SU-DHL-6 (cell line): Measurements from ENCODE around the gene ZFP36L1.

Experiments used
- CTCF ChIP-seq: fragments of 200-600 bp; sonication (generic); IDR thresholded peaks from one replicate; pipeline ENCODE4 v1.5.1; 2017; ENCODE audit warnings: antibody characterized with exemption, mild to moderate bottlenecking, low read length, moderate library complexity; ENCODE audit not compliant: insufficient read depth, poor library complexity, severe bottlenecking
- EZH2phosphoT487 ChIP-seq: fragments of 200-600 bp; sonication (generic), shearing (Covaris generic); conservative IDR thresholded peaks from 2 replicates; pipeline ENCODE4 v1.6.1; 2018; ENCODE audit warnings: mild to moderate bottlenecking, antibody characterized with exemption, low read length, moderate library complexity, mixed read lengths

GRCh38 chr14:68756734-68757133 is 36.1 kb downstream of the ZFP36L1 start:
- TF ChIP-seq CTCF (no peak), EZH2phosphoT487 (no peak)
